Activated naive CD8-positive, alpha-beta T cell (primary cell): ENCODE measurements around the gene OR2G6.
"Not testable (repeated sequence)": the region's sequence is repeated elsewhere in the genome, so short reads cannot be mapped to it uniquely, and the experiment has no call there.

Experiments
- H3K27ac Mint-ChIP-seq: one replicate; pipeline ENCODE4 v1.8.0; 2021; ENCODE audit warnings: mixed read lengths
- H3K27me3 Mint-ChIP-seq: one replicate; pipeline ENCODE4 v1.8.0; 2021; ENCODE audit warnings: mixed read lengths
- H3K36me3 Mint-ChIP-seq: one replicate; pipeline ENCODE4 v1.8.0; 2021; ENCODE audit warnings: mixed read lengths
- H3K4me1 Mint-ChIP-seq: one replicate; pipeline ENCODE4 v1.8.0; 2021; ENCODE audit warnings: low read depth, mixed read lengths
- H3K4me3 Mint-ChIP-seq: one replicate; pipeline ENCODE4 v1.8.0; 2021; ENCODE audit warnings: mild to moderate bottlenecking, mixed read lengths
- H3K9me3 Mint-ChIP-seq: one replicate; pipeline ENCODE4 v1.8.0; 2021; ENCODE audit warnings: low read depth, mixed read lengths

OR2G6 gene

GRCh38 chr1:248507773-248508172, at the start of gene OR2G6:
OR2G6 (plus strand) TSS chr1:248508073; CDS start chr1:248521647, 13,574 bp downstream.
- not testable (repeated sequence) for H3K4me1 Mint-ChIP-seq, H3K36me3 Mint-ChIP-seq, H3K27me3 Mint-ChIP-seq, H3K9me3 Mint-ChIP-seq, H3K4me3 Mint-ChIP-seq, H3K27ac Mint-ChIP-seq

GRCh38 chr1:248459117-248459516, 48.8 kb upstream of the OR2G6 start:
- not testable (repeated sequence) for H3K27ac Mint-ChIP-seq, H3K27me3 Mint-ChIP-seq, H3K4me3 Mint-ChIP-seq, H3K4me1 Mint-ChIP-seq
- Mint-ChIP-seq H3K36me3 (peaks cover 19% of the 10 kb centered on the region), H3K9me3 (peaks cover 13% of the 10 kb centered on the region)

GRCh38 chr1:248471154-248471553, 36.7 kb upstream of the OR2G6 start:
- no peak overlapping the region for H3K4me3 Mint-ChIP-seq
- H3K9me3 Mint-ChIP-seq: peaks cover 19% of the 10 kb centered on the region
- H3K4me1 Mint-ChIP-seq: no peaks in the 10 kb centered on the region
- no peak overlapping the region for H3K27ac Mint-ChIP-seq
- H3K27me3 Mint-ChIP-seq: no peaks in the 10 kb centered on the region
- peaks cover 20% of the 10 kb centered on the region for H3K36me3 Mint-ChIP-seq

GRCh38 chr1:248472111-248472510, 35.8 kb upstream of the OR2G6 start:
- H3K4me3 Mint-ChIP-seq, H3K27me3 Mint-ChIP-seq, H3K4me1 Mint-ChIP-seq, H3K27ac Mint-ChIP-seq: not testable (repeated sequence)
- H3K9me3 Mint-ChIP-seq: peaks cover 14% of the 10 kb centered on the region
- H3K36me3 Mint-ChIP-seq: peaks cover 17% of the 10 kb centered on the region

GRCh38 chr1:248473051-248473450, 34.8 kb upstream of the OR2G6 start, which contains the start of gene OR2T3:
OR2T3 (plus strand) TSS chr1:248473351; CDS start chr1:248473351, 0 bp downstream.
- not testable (repeated sequence) for H3K4me1 Mint-ChIP-seq, H3K9me3 Mint-ChIP-seq, H3K27me3 Mint-ChIP-seq, H3K4me3 Mint-ChIP-seq, H3K27ac Mint-ChIP-seq
- H3K36me3 Mint-ChIP-seq: peaks cover 12% of the 10 kb centered on the region

- not testable (repeated sequence) for H3K36me3 Mint-ChIP-seq, H3K27ac Mint-ChIP-seq, H3K9me3 Mint-ChIP-seq, H3K4me1 Mint-ChIP-seq, H3K27me3 Mint-ChIP-seq, H3K4me3 Mint-ChIP-seq
Measured at GRCh38 chr1:248475660-248476059, 32.2 kb upstream of the OR2G6 start.

GRCh38 chr1:248481686-248482579, 25.9 kb upstream of the OR2G6 start:
- Mint-ChIP-seq H3K27ac (peak overlapping the region; percentile 97), H3K4me1 (peaks cover 19% of the 10 kb centered on the region), H3K4me3 (peak overlapping the region; percentile 85)
- not testable (repeated sequence) for H3K27me3 Mint-ChIP-seq, H3K36me3 Mint-ChIP-seq, H3K9me3 Mint-ChIP-seq

GRCh38 chr1:248488289-248488688, 19.6 kb upstream of the OR2G6 start, which contains the start of gene OR2T5:
OR2T5 (plus strand) TSS chr1:248488589; CDS start chr1:248488589, 0 bp downstream.
- H3K9me3 Mint-ChIP-seq, H3K27me3 Mint-ChIP-seq, H3K4me1 Mint-ChIP-seq, H3K4me3 Mint-ChIP-seq, H3K36me3 Mint-ChIP-seq, H3K27ac Mint-ChIP-seq: not testable (repeated sequence)

GRCh38 chr1:248496661-248497060, 11.2 kb upstream of the OR2G6 start:
- not testable (repeated sequence) for H3K4me1 Mint-ChIP-seq, H3K27me3 Mint-ChIP-seq, H3K36me3 Mint-ChIP-seq, H3K9me3 Mint-ChIP-seq, H3K27ac Mint-ChIP-seq, H3K4me3 Mint-ChIP-seq

GRCh38 chr1:248500305-248501035, 7.4 kb upstream of the OR2G6 start:
- H3K27ac Mint-ChIP-seq, H3K4me3 Mint-ChIP-seq, H3K36me3 Mint-ChIP-seq, H3K9me3 Mint-ChIP-seq, H3K27me3 Mint-ChIP-seq, H3K4me1 Mint-ChIP-seq: not testable (repeated sequence)

- H3K27me3 Mint-ChIP-seq, H3K9me3 Mint-ChIP-seq, H3K4me3 Mint-ChIP-seq, H3K4me1 Mint-ChIP-seq, H3K27ac Mint-ChIP-seq, H3K36me3 Mint-ChIP-seq: not testable (repeated sequence)
Measured at GRCh38 chr1:248510217-248510616, 2.3 kb downstream of the OR2G6 start.

GRCh38 chr1:248521856-248522255, 14.0 kb downstream of the OR2G6 start:
- Mint-ChIP-seq H3K36me3 (peaks cover 15% of the 10 kb centered on the region), H3K27me3 (no peaks in the 10 kb centered on the region), H3K9me3 (no peaks in the 10 kb centered on the region), H3K4me1 (no peaks in the 10 kb centered on the region), H3K4me3 (no peak overlapping the region), H3K27ac (no peak overlapping the region)

- not testable (repeated sequence) for H3K4me3 Mint-ChIP-seq, H3K27ac Mint-ChIP-seq, H3K9me3 Mint-ChIP-seq, H3K36me3 Mint-ChIP-seq, H3K27me3 Mint-ChIP-seq, H3K4me1 Mint-ChIP-seq
Measured at GRCh38 chr1:248537449-248537848, 29.6 kb downstream of the OR2G6 start.

- H3K4me1 Mint-ChIP-seq, H3K4me3 Mint-ChIP-seq, H3K27me3 Mint-ChIP-seq, H3K36me3 Mint-ChIP-seq, H3K27ac Mint-ChIP-seq, H3K9me3 Mint-ChIP-seq: not testable (repeated sequence)
Measured at GRCh38 chr1:248547383-248547782, 39.5 kb downstream of the OR2G6 start.

- H3K36me3 Mint-ChIP-seq, H3K27ac Mint-ChIP-seq, H3K4me3 Mint-ChIP-seq, H3K9me3 Mint-ChIP-seq, H3K4me1 Mint-ChIP-seq, H3K27me3 Mint-ChIP-seq: not testable (repeated sequence)
Measured at GRCh38 chr1:248551027-248551426, 43.2 kb downstream of the OR2G6 start.
